Neural cell (in vitro differentiated cells): ENCODE data around the gene P2RY6.

Experiments
- CTCF ChIP-seq: fragments of 450-650 bp; IDR thresholded peaks from 2 replicates; pipeline ENCODE4 v1.5.1; 2014; ENCODE audit warnings: antibody characterized with exemption, mild to moderate bottlenecking, moderate library complexity; ENCODE audit not compliant: poor library complexity, severe bottlenecking
- EP300 ChIP-seq: fragments of 450-650 bp; conservative IDR thresholded peaks from 2 replicates; pipeline ENCODE4 v1.6.1; 2014; ENCODE audit warnings: antibody characterized with exemption, mild to moderate bottlenecking, moderate library complexity; ENCODE audit not compliant: poor library complexity, severe bottlenecking
- EZH2 ChIP-seq: fragments of 200-600, 300-800 bp; shearing (Covaris generic), sonication (generic); IDR thresholded peaks from 2 replicates; pipeline ENCODE4 v1.6.1; 2014; ENCODE audit warnings: antibody characterized with exemption, low read length, borderline replicate concordance, mild to moderate bottlenecking; ENCODE audit not compliant: insufficient read depth, poor library complexity, severe bottlenecking
- MXI1 ChIP-seq: fragments of 450-650 bp; conservative IDR thresholded peaks from 2 replicates; pipeline ENCODE4 v1.6.1; 2014; ENCODE audit warnings: antibody characterized with exemption, mild to moderate bottlenecking; ENCODE audit not compliant: poor library complexity, severe bottlenecking
- POLR2AphosphoS5 ChIP-seq: IDR thresholded peaks from 2 replicates; pipeline ENCODE4 v1.6.1; 2012
- RAD21 ChIP-seq: fragments of 450-650 bp; conservative IDR thresholded peaks from 2 replicates; pipeline ENCODE4 v1.6.1; 2014; ENCODE audit warnings: antibody characterized with exemption, mild to moderate bottlenecking, moderate library complexity
- REST ChIP-seq: IDR thresholded peaks from 2 replicates; pipeline ENCODE4 v1.6.1; 2012; ENCODE audit warnings: borderline replicate concordance
- TAF1 ChIP-seq: IDR thresholded peaks from 2 replicates; pipeline ENCODE4 v1.6.1; 2012; ENCODE audit warnings: low read depth

DNA sequence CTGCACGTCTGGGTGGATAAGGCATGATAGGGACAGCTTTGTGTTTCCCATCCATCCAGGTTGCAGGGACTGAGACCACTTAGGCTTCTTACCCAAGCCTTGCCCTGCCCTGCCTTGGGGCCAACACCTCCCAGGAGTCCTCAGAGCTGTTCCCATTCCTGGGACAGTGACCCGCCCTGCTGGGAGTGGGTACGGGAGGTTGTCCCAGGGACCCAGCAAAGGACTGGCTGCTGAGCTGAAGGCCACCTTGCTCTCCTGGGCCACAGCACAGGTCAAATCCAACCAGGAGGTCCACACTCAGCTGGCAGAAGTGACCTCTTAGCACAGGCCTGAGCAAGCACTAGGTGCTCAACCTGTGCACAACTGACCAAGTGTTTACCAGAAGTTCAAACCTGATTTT, 19.1 kb downstream of the P2RY6 start:
- TF ChIP-seq CTCF (no peak), EP300 (no peak), POLR2AphosphoS5 (no peak), TAF1 (no peak), MXI1 (no peak), REST (no peak), EZH2 (no peak), RAD21 (no peak)
